OCI-LY7 (cell line): Measurements from ENCODE around the gene STH. TPM values are rescaled to one million over a fixed set of nuclear protein-coding genes. Genes with fewer than 3 reads are reported as not detected.

ENCODE experiments used
- BruUV-seq: library from RNA; stranded (reverse); fragments of 400-500 nt; replicated peaks from 2 replicates; lab custom pipeline; 2021; lab: Mats Ljungman, UMichigan
- CTCF ChIA-PET: fragments of 300-600 bp; sonication (Branson Sonifier 250); formaldehyde crosslinking; loops from one replicate; lab custom pipeline; 2022; ENCODE audit warnings: antibody characterized with exemption; ENCODE audit not compliant: unreplicated experiment; lab: Charles Lee
- POLR2A ChIA-PET: fragments of 300-600 bp; sonication (Branson Sonifier 250); formaldehyde crosslinking; loops from one replicate; lab custom pipeline; 2022; ENCODE audit warnings: antibody characterized with exemption; lab: Charles Lee
- DNase-seq: peaks from one replicate; pipeline ENCODE4 v3.0.0-alpha.2; 2015; ENCODE audit warnings: low spot score
- H2AFZ ChIP-seq: fragments of 200-600 bp; sonication (generic), shearing (Covaris generic); 2 replicates; pipeline ENCODE4 v1.6.1; 2014; ENCODE audit warnings: mild to moderate bottlenecking, antibody characterized with exemption, low read length, moderate library complexity
- H3K27ac ChIP-seq: fragments of 200-600 bp; sonication (generic); 2 replicates; pipeline ENCODE4 v1.5.1; 2014; ENCODE audit warnings: mixed run types, low read depth, mild to moderate bottlenecking, moderate library complexity, low read length, inconsistent platforms; ENCODE audit not compliant: poor library complexity, severe bottlenecking
- H3K36me3 ChIP-seq: fragments of 200-600 bp; sonication (generic); 2 replicates; pipeline ENCODE4 v1.6.1; 2014; ENCODE audit warnings: mild to moderate bottlenecking, antibody characterized with exemption, low read length, moderate library complexity, mixed read lengths; ENCODE audit not compliant: insufficient read depth
- H3K4me1 ChIP-seq: fragments of 200-600 bp; sonication (generic); 2 replicates; pipeline ENCODE4 v1.5.1; 2014; ENCODE audit warnings: mild to moderate bottlenecking, low read length; ENCODE audit not compliant: insufficient read depth, poor library complexity, severe bottlenecking
- H3K4me2 ChIP-seq: fragments of 200-600 bp; sonication (generic); 2 replicates; pipeline ENCODE4 v1.6.1; 2014; ENCODE audit warnings: mild to moderate bottlenecking, low read length
- H3K4me3 ChIP-seq: fragments of 200-600 bp; sonication (generic); 2 replicates; pipeline ENCODE4 v1.5.1; 2014; ENCODE audit warnings: mild to moderate bottlenecking, low read depth, low read length; ENCODE audit not compliant: poor library complexity, severe bottlenecking
- H3K79me2 ChIP-seq: fragments of 200-600 bp; sonication (generic); 2 replicates; pipeline ENCODE4 v1.6.1; 2016; ENCODE audit warnings: low read depth, mild to moderate bottlenecking, low read length, moderate library complexity, mixed read lengths; ENCODE audit not compliant: insufficient read depth
- H3K9me2 ChIP-seq: fragments of 200-600 bp; sonication (generic); 2 replicates; pipeline ENCODE4 v1.6.1; 2016; ENCODE audit warnings: mild to moderate bottlenecking, low read length, mixed read lengths; ENCODE audit not compliant: insufficient read depth
- H3K9me3 ChIP-seq: fragments of 200-600 bp; sonication (generic); 2 replicates; pipeline ENCODE4 v1.6.1; 2014; ENCODE audit warnings: mild to moderate bottlenecking, mixed run types, low read length, mixed read lengths
- H4K20me1 ChIP-seq: fragments of 200-600 bp; sonication (generic); 2 replicates; pipeline ENCODE4 v1.6.1; 2014; ENCODE audit warnings: mild to moderate bottlenecking, antibody characterized with exemption, low read length, moderate library complexity, mixed read lengths; ENCODE audit not compliant: insufficient read depth
- CTCF ChIP-seq: fragments of 200-600 bp; sonication (generic); conservative IDR thresholded peaks from 2 replicates; pipeline ENCODE4 v1.5.1; 2014; ENCODE audit warnings: mild to moderate bottlenecking, antibody characterized with exemption, low read length, moderate library complexity, mixed read lengths
- EZH2phosphoT487 ChIP-seq: fragments of 200-600 bp; sonication (generic); IDR thresholded peaks from 2 replicates; pipeline ENCODE4 v1.6.1; 2018; ENCODE audit warnings: low read depth, borderline replicate concordance, mild to moderate bottlenecking, mixed run types, antibody characterized with exemption, low read length, moderate library complexity, mixed read lengths
- intact Hi-C: fragments of 100-400 bp; cut with micrococcal nuclease; formaldehyde crosslinking; loops from one replicate; pipeline ENCODE4 v1.10.0; 2022; ENCODE audit not compliant: unreplicated experiment
- total RNA-seq, 2 experiments: library from RNA; depleted of rRNA in 1 of 2; stranded (reverse); fragments of >200 nt in 1 of 2; shearing (Covaris generic) in 1 of 2; gene quantifications; 2 replicates each; pipeline ENCODE4 v1.2.3, GENCODE V29; 2014 to 2022

The STH gene
- total RNA-seq, 2 experiments from 2014 or later: not detected

- H3K4me1 ChIP-seq: no peaks in the 10 kb centered on the region
- H4K20me1 ChIP-seq: no peaks in the 10 kb centered on the region
- no peak for TF ChIP-seq EZH2phosphoT487
- no peak for TF ChIP-seq CTCF
- H3K27ac ChIP-seq: no peak overlapping the region
- BruUV-seq: no TSS peak
- H3K9me2 ChIP-seq: no peaks in the 10 kb centered on the region
- H3K79me2 ChIP-seq: no peaks in the 10 kb centered on the region; the same call in 1 of the 2 replicates
- no peaks in the 10 kb centered on the region for H3K9me3 ChIP-seq
- H3K4me3 ChIP-seq: no peak overlapping the region
- no peak overlapping the region for H3K4me2 ChIP-seq
- no peak overlapping the region for H2AFZ ChIP-seq
- intact Hi-C loops: no loop called here
- no peak for DNase-seq
- H3K36me3 ChIP-seq: peaks cover 98% of the 10 kb centered on the region
- CTCF ChIA-PET: no interaction called here
- POLR2A ChIA-PET: interaction anchor here (0.9 kb wide), 1 partner anchor 31 kb away, joined by 3 read pairs; no protein-coding TSS in a partner anchor
Observed at GRCh38 chr17:46038414-46038813, 39.4 kb downstream of the STH start.

GRCh38 chr17:46038937-46039336 is 39.9 kb downstream of the STH start:
- ChIA-PET POLR2A (interaction anchor here (0.9 kb wide), 1 partner anchor 31 kb away, joined by 3 read pairs; no protein-coding TSS in a partner anchor), CTCF (no interaction called here)
- Histone ChIP-seq H3K36me3 (peaks cover 98% of the 10 kb centered on the region), H4K20me1 (no peaks in the 10 kb centered on the region), H2AFZ (no peak overlapping the region), H3K27ac (no peak overlapping the region), H3K4me3 (no peak overlapping the region), H3K79me2 (no peaks in the 10 kb centered on the region; the same call in 1 of the 2 replicates), H3K4me2 (no peak overlapping the region), H3K9me2 (no peaks in the 10 kb centered on the region), H3K4me1 (peaks cover under 1% of the 10 kb centered on the region), H3K9me3 (no peaks in the 10 kb centered on the region)
- TF ChIP-seq EZH2phosphoT487: no peak
- TF ChIP-seq CTCF: no peak
- DNase-seq: no peak
- intact Hi-C loops: no loop called here
- BruUV-seq: no TSS peak

GRCh38 chr17:46039592-46040186 is 40.6 kb downstream of the STH start:
- Histone ChIP-seq H2AFZ (no peak overlapping the region), H3K4me3 (no peak overlapping the region), H3K4me2 (no peak overlapping the region), H3K27ac (no peak overlapping the region), H3K36me3 (peaks cover 98% of the 10 kb centered on the region), H3K9me3 (no peaks in the 10 kb centered on the region), H3K79me2 (peaks cover 3% of the 10 kb centered on the region; the same call in 1 of the 2 replicates), H3K4me1 (peaks cover 7% of the 10 kb centered on the region), H4K20me1 (no peaks in the 10 kb centered on the region), H3K9me2 (no peaks in the 10 kb centered on the region)
- no TSS peak for BruUV-seq
- ChIA-PET CTCF (interaction anchor here (0.6 kb wide), 1 partner anchor 153 kb away, joined by 10 read pairs; the partner anchor contains the start of gene KANSL1), POLR2A (interaction anchor here (0.5 kb wide), 1 partner anchor 9 kb away, joined by 5 read pairs; no protein-coding TSS in a partner anchor)
- DNase-seq: no peak
- no peak for TF ChIP-seq EZH2phosphoT487
- no peak for TF ChIP-seq CTCF
- intact Hi-C loops: no loop called here
